ENCODE measurements around the gene BRINP3.
"Not testable (repeated sequence)": the region's sequence is repeated elsewhere in the genome, so short reads cannot be mapped to it uniquely, and the experiment has no call there.

BRINP3 gene

GRCh38 chr1:190176776-190177175 lies 300.9 kb downstream of the BRINP3 start:
- DNase-seq: no peak

GRCh38 chr1:190175320-190175719 lies 302.3 kb downstream of the BRINP3 start:
- no peak for DNase-seq

DNA sequence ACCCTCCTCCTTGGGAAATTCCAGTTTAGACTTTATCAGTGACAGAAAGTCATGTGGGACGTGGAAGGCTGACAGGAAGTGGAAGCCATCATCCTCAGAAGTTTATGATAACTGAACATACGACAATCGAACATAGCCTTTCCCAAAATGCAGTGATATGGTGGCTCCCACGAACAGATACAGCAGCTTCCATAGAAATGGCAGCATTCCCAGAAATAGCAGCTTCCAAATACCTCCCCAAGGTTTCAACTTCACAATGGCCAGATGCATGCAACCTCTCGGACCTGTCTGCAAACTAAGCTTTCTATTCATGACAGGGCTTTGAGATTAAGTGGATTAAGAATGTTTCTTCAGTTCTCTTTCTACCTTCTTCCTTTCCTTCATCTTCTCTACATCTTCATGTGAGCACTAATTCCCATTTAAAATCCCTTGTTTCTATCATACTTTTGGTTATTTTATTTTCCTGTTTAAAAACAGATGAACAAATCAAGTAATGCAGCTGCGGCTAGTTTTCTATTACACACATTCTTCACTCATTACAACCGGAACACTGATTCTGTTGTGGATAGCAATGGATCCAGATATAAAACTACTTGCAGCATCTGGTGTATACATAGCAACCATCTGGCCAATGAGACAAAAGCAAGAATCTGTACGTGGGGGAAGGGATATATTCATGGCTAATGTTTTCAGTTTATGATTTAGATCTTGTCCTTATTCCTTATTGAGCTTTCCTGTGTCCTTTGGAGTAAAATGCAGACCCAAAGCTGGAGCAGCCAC lies 304.8 kb downstream of the BRINP3 start:
- DNase-seq: no peak

GRCh38 chr1:190170321-190170720 lies 307.3 kb downstream of the BRINP3 start:
- DNase-seq: no peak

DNA sequence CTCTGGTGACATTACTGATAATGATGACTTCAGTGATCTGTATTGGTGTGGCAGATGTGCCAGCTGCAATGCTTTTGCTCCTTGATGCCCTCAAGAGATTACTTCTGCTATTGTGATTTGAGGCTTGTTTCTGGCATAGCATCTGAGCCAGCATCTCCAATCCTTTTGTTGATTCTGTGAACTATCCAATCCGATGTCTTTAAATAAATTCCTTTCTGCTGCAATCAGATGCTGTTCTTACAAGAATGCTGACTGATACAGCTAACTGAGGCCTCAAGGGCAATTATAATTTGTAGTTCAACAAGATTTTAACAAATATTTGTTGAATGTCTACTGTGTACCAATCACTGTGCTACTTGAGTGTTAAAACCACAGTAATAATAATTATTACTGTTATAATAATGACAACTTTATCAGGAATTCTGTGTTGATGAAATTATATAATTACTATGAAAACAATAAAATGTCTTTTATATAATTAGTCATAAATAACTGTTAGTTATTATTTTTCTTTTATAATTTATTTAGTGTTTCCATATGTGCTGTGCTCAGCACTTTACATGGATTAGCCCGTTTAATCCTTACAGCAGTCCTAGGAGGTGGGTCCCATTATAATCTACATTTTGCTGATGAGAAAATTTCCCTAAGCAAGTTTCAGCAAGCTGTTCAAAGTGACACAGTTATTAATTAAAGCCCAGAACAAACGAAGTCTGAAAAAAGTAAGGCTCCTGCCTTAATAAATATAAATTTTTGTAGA lies 308.2 kb downstream of the BRINP3 start:
- no peak for DNase-seq

GRCh38 chr1:190168893-190169280 lies 308.8 kb downstream of the BRINP3 start:
- DNase-seq: no peak

DNA sequence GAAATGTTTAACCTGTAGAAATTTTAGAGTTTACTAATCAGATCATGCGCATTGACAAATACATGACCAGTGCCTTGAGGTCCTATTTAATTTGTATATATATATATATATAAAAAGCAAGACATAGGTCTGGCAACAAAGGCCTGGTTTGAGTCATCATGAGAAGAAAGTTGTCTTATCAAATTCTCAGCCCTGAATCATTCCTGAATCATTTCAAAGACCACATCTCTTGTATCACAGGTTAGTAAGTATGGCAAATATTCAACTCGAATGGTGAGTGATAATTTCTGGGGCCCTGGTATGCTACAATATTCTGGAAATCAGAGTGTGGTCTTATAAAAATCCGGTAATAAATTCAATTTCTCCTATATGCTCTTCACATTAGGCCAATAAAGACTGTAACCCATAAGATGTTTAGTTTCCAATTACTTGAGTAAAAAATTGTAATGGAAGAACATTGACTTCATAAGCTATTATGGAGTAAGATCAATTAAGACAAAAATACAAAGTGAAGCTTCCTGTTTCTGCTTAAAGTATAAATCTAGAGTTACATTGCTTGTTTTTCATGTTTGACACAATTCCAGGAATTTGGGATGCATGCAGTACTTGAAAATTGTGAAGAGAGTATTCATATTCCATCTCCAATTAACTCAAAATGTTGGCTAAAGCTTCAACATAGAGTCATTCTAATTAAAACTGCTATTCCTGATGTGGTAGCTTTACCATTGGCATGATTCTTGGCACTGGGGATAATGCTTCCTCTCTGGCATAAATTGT lies 309.4 kb downstream of the BRINP3 start:
- no peak for DNase-seq

DNA sequence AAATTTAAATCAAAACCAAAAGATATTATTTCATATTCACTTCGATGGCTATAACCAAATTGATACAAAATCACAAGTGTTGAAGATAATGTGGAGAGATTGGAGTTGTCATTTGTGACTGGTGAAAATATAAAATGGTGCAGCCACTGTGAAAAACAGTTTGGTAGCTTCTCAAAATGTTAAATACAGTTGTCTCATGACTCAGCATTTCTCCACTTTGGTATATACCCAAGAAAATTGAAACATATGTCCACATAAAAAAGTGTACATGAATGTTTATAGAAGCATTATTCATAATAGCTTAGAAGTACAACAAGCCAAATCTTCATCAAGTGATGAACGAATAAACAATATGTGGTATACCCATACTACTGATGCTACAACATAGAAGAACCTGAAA lies 318.5 kb downstream of the BRINP3 start:
- no peak for DNase-seq

GRCh38 chr1:190154744-190155143 lies 322.9 kb downstream of the BRINP3 start:
- no peak for DNase-seq

GRCh38 chr1:190147616-190148015 lies 330.0 kb downstream of the BRINP3 start:
- DNase-seq: no peak

DNA sequence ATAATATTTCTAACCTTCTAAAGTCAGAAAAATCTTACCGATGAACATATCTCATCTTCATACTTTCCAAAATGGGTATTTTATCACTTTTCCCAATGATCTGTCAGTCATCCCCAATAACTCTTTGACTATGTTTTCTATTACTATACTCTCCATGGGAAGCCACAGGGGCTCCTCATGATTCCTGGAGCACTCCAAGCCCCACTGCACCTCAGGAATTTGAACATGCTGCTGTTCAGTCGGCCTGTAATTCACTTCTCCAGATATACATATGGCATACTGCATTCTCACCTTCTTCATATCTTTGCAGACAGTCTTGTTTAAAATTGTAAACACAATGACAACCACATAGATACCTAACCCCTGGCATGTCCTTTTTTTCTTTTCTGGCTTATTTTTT lies 333.0 kb downstream of the BRINP3 start:
- DNase-seq: no peak

DNA sequence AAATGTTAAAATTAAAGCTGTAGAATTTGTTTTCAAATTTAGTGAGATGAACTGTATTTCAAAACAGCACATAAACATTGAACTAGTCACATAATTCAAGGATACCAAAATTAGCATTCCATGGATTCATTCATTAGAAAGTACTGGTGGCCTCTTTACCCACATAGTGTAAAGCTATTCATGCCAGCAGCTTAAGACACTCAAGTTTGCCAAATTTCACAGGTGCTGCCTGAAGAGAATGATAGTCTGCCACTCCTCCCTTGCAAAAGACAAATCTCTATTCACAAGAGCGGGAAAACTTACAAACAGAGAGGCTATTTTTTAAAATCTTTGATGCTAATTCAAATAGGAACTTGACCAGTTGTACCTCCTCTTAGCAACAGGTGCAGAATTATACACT lies 337.0 kb downstream of the BRINP3 start:
- DNase-seq: no peak

GRCh38 chr1:190138702-190139101 lies 339.0 kb downstream of the BRINP3 start:
- no peak for DNase-seq

- no peak for DNase-seq
Measured at GRCh38 chr1:190138266-190138665, 339.4 kb downstream of the BRINP3 start.

GRCh38 chr1:190129366-190129765 lies 348.3 kb downstream of the BRINP3 start:
- DNase-seq: no peak

DNA sequence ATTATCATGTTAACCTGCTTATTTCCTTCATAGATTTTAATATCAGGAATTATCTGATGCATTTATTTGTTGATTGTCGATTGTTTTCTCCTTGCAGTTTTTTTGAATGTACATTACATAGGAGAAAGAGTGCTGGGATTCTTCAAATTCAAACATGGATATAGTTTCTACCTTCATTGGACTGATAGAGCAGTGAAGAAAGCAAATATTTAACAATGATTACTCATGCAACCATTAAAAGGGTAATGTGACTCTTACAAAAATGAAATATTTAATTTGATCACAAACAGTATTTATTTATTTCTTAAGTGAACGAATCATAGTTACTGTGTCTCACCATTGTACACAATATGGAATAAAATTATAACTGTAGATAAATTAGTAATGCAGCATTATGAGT lies 350.9 kb downstream of the BRINP3 start:
- no peak for DNase-seq

GRCh38 chr1:190124068-190124467 lies 353.6 kb downstream of the BRINP3 start:
- no peak for DNase-seq

DNA sequence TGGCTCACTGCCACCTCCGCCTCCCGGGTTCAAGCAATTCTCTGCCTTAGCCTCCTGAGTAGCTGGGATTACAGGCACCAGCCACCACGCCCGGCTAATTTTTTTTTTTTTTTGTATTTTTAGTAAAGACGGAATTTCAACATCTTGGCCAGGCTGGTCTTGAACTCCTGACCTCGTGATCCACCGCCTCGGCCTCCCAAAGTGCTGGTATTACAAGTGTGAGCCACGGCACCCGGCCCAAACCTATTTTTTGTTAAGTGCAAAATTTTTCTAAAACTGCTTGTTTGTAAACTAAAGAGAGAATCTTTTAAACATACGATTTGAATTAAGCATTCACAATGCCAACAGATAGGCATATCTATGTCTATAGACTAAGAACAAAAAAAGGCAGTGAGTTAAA lies 357.1 kb downstream of the BRINP3 start:
- DNase-seq: not testable (repeated sequence)

- DNase-seq: no peak
Measured at GRCh38 chr1:190119683-190120082, 358.0 kb downstream of the BRINP3 start.

DNA sequence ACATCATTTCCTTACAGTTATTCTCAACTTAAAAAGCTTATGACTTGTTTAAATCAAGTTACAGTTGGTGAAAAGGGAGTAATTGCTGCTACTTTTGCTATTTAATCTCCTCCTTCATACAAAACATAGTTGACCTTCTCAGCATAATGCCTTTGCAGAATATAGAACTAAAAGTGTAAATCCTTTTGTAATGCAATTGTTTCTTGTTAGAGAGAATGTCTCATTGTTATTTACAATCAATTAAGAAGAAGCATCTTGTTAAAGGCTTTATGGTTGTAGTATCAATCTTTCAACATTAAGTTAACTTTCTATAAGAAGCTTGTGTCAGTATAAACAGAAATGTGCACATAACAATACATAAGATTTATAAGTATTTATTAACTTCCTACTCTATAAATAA lies 360.7 kb downstream of the BRINP3 start:
- DNase-seq: no peak

DNA sequence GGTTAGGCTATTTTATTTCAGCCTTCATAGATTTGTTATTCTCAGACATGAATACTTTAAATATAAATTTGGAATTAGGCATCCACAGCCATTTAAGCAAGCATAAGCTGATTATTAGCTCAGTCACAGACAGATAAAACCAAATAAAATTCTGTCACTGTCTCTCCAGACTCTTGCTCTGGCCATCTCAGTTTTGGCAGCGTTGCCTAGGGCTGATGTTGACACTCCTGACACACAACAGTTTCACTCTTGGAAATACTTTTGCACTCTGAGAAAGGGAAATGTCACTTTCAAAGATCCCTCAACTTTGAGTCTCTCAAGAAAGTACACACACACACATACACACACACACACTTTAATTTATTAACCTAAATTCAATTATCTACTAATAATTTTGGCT lies 372.7 kb downstream of the BRINP3 start:
- no peak for DNase-seq

GRCh38 chr1:190102757-190103326 lies 374.8 kb downstream of the BRINP3 start:
- DNase-seq: no peak

GRCh38 chr1:190101756-190102155 lies 375.9 kb downstream of the BRINP3 start:
- no peak for DNase-seq
